H1 (cell line): ENCODE data around the gene NDST3. TPM values are rescaled to one million over a fixed set of nuclear protein-coding genes. Genes with fewer than 3 reads are reported as not detected.

Experiments
- CTCF ChIA-PET: fragments of 300-600 bp; sonication (Branson Sonifier 250); formaldehyde crosslinking; loops from one replicate; lab custom pipeline; 2021; ENCODE audit not compliant: partially characterized antibody; lab: Charles Lee
- POLR2A ChIA-PET: fragments of 300-600 bp; sonication (Branson Sonifier 250); formaldehyde crosslinking; loops from one replicate; lab custom pipeline; 2021; ENCODE audit warnings: inconsistent platforms; ENCODE audit not compliant: partially characterized antibody; lab: Charles Lee
- DNase-seq, 2 experiments: peaks; one replicate each; pipeline versions ENCODE4 v3.0.0 to v3.0.0-alpha.2; 2010 to 2022; ENCODE audit warnings: low spot score in 2 of 2, low read depth in 1 of 2, mixed read lengths in 1 of 2
- FAIRE-seq: peaks from 2 replicates; lab custom pipeline; 2011; peaks lifted over from hg19 to GRCh38; lab: Jason Lieb, UNC
- H2AFZ ChIP-seq: 2 replicates; pipeline ENCODE4 v1.8.1; 2012; ENCODE audit warnings: low read length, inconsistent platforms
- H2AK5ac ChIP-seq: 2 replicates; pipeline ENCODE4 v1.6.1; 2013; ENCODE audit warnings: low read depth, low read length
- H2BK120ac ChIP-seq: replicated peaks from 2 replicates; pipeline ENCODE3; 2013; ENCODE audit warnings: low read depth, low read length, inconsistent platforms
- H2BK12ac ChIP-seq: 2 replicates; pipeline ENCODE4 v1.6.1; 2013; ENCODE audit warnings: low read depth, low read length
- H2BK15ac ChIP-seq: 2 replicates; pipeline ENCODE4 v1.6.1; 2013; ENCODE audit warnings: low read length
- H2BK20ac ChIP-seq: 2 replicates; pipeline ENCODE4 v1.6.1; 2013; ENCODE audit warnings: low read length
- H2BK5ac ChIP-seq: 2 replicates; pipeline ENCODE4 v1.6.1; 2013; ENCODE audit warnings: low read depth, low read length
- H3K14ac ChIP-seq: 2 replicates; pipeline ENCODE4 v1.6.1; 2013; ENCODE audit warnings: inconsistent platforms; ENCODE audit not compliant: insufficient read length
- H3K18ac ChIP-seq: 2 replicates; pipeline ENCODE4 v1.6.1; 2013; ENCODE audit warnings: low read length; ENCODE audit errors: extremely low read depth
- H3K23ac ChIP-seq: 2 replicates; pipeline ENCODE4 v1.6.1; 2013; ENCODE audit warnings: inconsistent platforms; ENCODE audit not compliant: insufficient read length
- H3K23me2 ChIP-seq: 2 replicates; pipeline ENCODE4 v1.6.1; 2013; ENCODE audit warnings: low read depth, low read length
- H3K27ac ChIP-seq: 2 replicates; pipeline ENCODE4 v1.6.1; 2011; ENCODE audit warnings: low read depth, low read length, inconsistent platforms
- H3K27me3 ChIP-seq, 4 experiments: replicated peaks in 1 of 4; 1 replicate in 1 of 4; 2 replicates in 3 of 4; pipeline versions ENCODE4 v1.6.1 to v1.8.1; 2011 to 2013; ENCODE audit warnings: low read length in 3 of 4, mild to moderate bottlenecking in 3 of 4, inconsistent platforms in 2 of 4, mixed read lengths in 2 of 4, moderate library complexity in 1 of 4; ENCODE audit not compliant: control insufficient read depth in 3 of 4, insufficient read depth in 3 of 4; ENCODE audit errors: extremely low read depth in 1 of 4
- H3K36me3 ChIP-seq, 4 experiments: 2 replicates each; pipeline versions ENCODE4 v1.6.1 to v1.8.1; 2011 to 2013; ENCODE audit warnings: mild to moderate bottlenecking in 4 of 4, low read length in 3 of 4, moderate library complexity in 2 of 4, control low read depth in 1 of 4, inconsistent platforms in 1 of 4; ENCODE audit not compliant: insufficient read depth in 4 of 4, control insufficient read depth in 2 of 4
- H3K4ac ChIP-seq: replicated peaks from 2 replicates; pipeline ENCODE3; 2013; ENCODE audit warnings: low read length, low read depth, mixed read lengths, inconsistent platforms; ENCODE audit not compliant: insufficient read length
- H3K4me1 ChIP-seq, 4 experiments: replicated peaks in 1 of 4; 1 replicate in 1 of 4; 2 replicates in 3 of 4; pipeline versions ENCODE4 v1.6.1 to v1.8.1; 2011 to 2013; ENCODE audit warnings: low read length in 3 of 4, inconsistent platforms in 2 of 4, mixed read lengths in 1 of 4; ENCODE audit not compliant: insufficient read depth in 4 of 4, control insufficient read depth in 3 of 4
- H3K4me2 ChIP-seq, 2 experiments: 2 replicates each; pipeline versions ENCODE4 v1.6.1 to v1.8.1; 2011 to 2013; ENCODE audit warnings: low read depth in 2 of 2, low read length in 2 of 2, control low read depth in 1 of 2, inconsistent platforms in 1 of 2, mild to moderate bottlenecking in 1 of 2; ENCODE audit not compliant: insufficient read depth in 1 of 2
- H3K4me3 ChIP-seq, 4 experiments: fragments of 200-600, 300-600 bp in 1 of 4; sonication (generic), shearing (Covaris generic), sonication (Bioruptor Twin) in 1 of 4; 2 replicates each; pipeline versions ENCODE4 v1.5.1 to v1.8.1; 2011 to 2016; ENCODE audit warnings: low read length in 4 of 4, low read depth in 3 of 4, control low read depth in 2 of 4, inconsistent platforms in 2 of 4, mild to moderate bottlenecking in 2 of 4, mixed read lengths in 1 of 4, moderate library complexity in 1 of 4; ENCODE audit not compliant: insufficient read depth in 2 of 4; ENCODE audit errors: extremely low read depth in 1 of 4
- H3K56ac ChIP-seq: replicated peaks from 2 replicates; pipeline ENCODE3; 2013; ENCODE audit warnings: low read depth, mild to moderate bottlenecking, mixed read lengths, low read length, inconsistent platforms; ENCODE audit not compliant: insufficient read length
- H3K79me1 ChIP-seq: 2 replicates; pipeline ENCODE4 v1.6.1; 2013; ENCODE audit warnings: low read depth, low read length, control low read depth
- H3K79me2 ChIP-seq, 2 experiments: 2 replicates each; pipeline versions ENCODE4 v1.6.1 to v1.8.1; 2012 to 2013; ENCODE audit warnings: low read length in 2 of 2, mild to moderate bottlenecking in 2 of 2, inconsistent platforms in 1 of 2; ENCODE audit not compliant: insufficient read depth in 2 of 2, control insufficient read depth in 1 of 2
- H3K9ac ChIP-seq, 4 experiments: replicated peaks in 1 of 4; 1 replicate in 1 of 4; 2 replicates in 3 of 4; pipeline versions ENCODE4 v1.6.1 to v1.8.1; 2011 to 2013; ENCODE audit warnings: low read depth in 3 of 4, low read length in 3 of 4, control low read depth in 2 of 4, mild to moderate bottlenecking in 2 of 4, moderate library complexity in 2 of 4, inconsistent platforms in 1 of 4; ENCODE audit errors: extremely low read depth in 1 of 4
- H3K9me3 ChIP-seq, 2 experiments: 2 replicates each; pipeline versions ENCODE4 v1.6.1 to v1.8.1; 2012 to 2013; ENCODE audit warnings: mild to moderate bottlenecking in 2 of 2, moderate library complexity in 2 of 2, control low read depth in 1 of 2, inconsistent platforms in 1 of 2, low read depth in 1 of 2, low read length in 1 of 2, mixed read lengths in 1 of 2; ENCODE audit not compliant: insufficient read depth in 2 of 2
- H4K20me1 ChIP-seq, 2 experiments: replicated peaks in 1 of 2; 2 replicates each; pipeline versions ENCODE3 to v1.8.1; 2011 to 2013; ENCODE audit warnings: inconsistent platforms in 2 of 2, low read length in 2 of 2, mild to moderate bottlenecking in 1 of 2; ENCODE audit not compliant: insufficient read depth in 2 of 2, control insufficient read depth in 1 of 2
- H4K5ac ChIP-seq: 2 replicates; pipeline ENCODE4 v1.6.1; 2013; ENCODE audit warnings: low read length, low read depth, mixed read lengths, inconsistent platforms; ENCODE audit not compliant: insufficient read length
- H4K8ac ChIP-seq: 2 replicates; pipeline ENCODE4 v1.8.0; 2013; ENCODE audit warnings: mild to moderate bottlenecking, moderate library complexity, low read length, inconsistent platforms; ENCODE audit not compliant: insufficient read depth; ENCODE audit errors: extremely low read depth
- H4K91ac ChIP-seq: replicated peaks from 2 replicates; pipeline ENCODE3; 2013; ENCODE audit warnings: low read length, mixed read lengths, inconsistent platforms; ENCODE audit not compliant: insufficient read length
- BACH1 ChIP-seq: IDR thresholded peaks from 2 replicates; pipeline ENCODE4 v1.6.1; 2012; ENCODE audit warnings: low read length, improper control_type of control experiment
- BCL11A ChIP-seq, 2 experiments: IDR thresholded peaks; one replicate each; pipeline ENCODE4 v1.6.1; 2011; ENCODE audit warnings: low read depth in 2 of 2, low read length in 2 of 2, mild to moderate bottlenecking in 2 of 2
- CBX8 ChIP-seq: fragments of 300-800, 300-1000 bp; sonication (generic); IDR thresholded peaks from 2 replicates; pipeline ENCODE4 v1.7.1; 2016; ENCODE audit warnings: low read depth, low read length, borderline replicate concordance
- CEBPB ChIP-seq: IDR thresholded peaks from 2 replicates; pipeline ENCODE4 v1.6.1; 2012; ENCODE audit warnings: low read depth, low read length
- JUND ChIP-seq: IDR thresholded peaks from 2 replicates; pipeline ENCODE4 v1.6.1; 2011; ENCODE audit warnings: mild to moderate bottlenecking, improper control_type of control experiment, low read length
- KDM1A ChIP-seq: fragments of 200-600, 300-600 bp; sonication (generic); IDR thresholded peaks from 2 replicates; pipeline ENCODE4 v1.7.1; 2016; ENCODE audit warnings: mild to moderate bottlenecking, low read length, borderline replicate concordance
- KDM4A ChIP-seq: IDR thresholded peaks from one replicate; pipeline ENCODE4 v1.7.1; 2012; ENCODE audit warnings: low read depth, mild to moderate bottlenecking, moderate library complexity, low read length, inconsistent platforms; ENCODE audit not compliant: severe bottlenecking
- NANOG ChIP-seq: IDR thresholded peaks from 2 replicates; pipeline ENCODE4 v1.6.1; 2011; ENCODE audit warnings: low read length, low read depth, mild to moderate bottlenecking, inconsistent platforms; ENCODE audit not compliant: insufficient read depth, poor library complexity, severe bottlenecking
- NRF1 ChIP-seq: IDR thresholded peaks from 2 replicates; pipeline ENCODE4 v1.6.1; 2011; ENCODE audit warnings: mild to moderate bottlenecking, low read depth, low read length, improper control_type of control experiment
- RNF2 ChIP-seq: fragments of 200-900, 300-1000 bp; sonication (generic); IDR thresholded peaks from 2 replicates; pipeline ENCODE4 v1.7.1; 2016; ENCODE audit warnings: borderline replicate concordance, low read depth, mild to moderate bottlenecking, antibody characterized with exemption, low read length; ENCODE audit not compliant: poor library complexity, severe bottlenecking; ENCODE audit errors: missing control alignments
- SUZ12 ChIP-seq: fragments of 200-600 bp; sonication (generic); IDR thresholded peaks from 2 replicates; pipeline ENCODE4 v1.6.1; 2012; ENCODE audit warnings: mild to moderate bottlenecking, inconsistent platforms, low read length, moderate library complexity, mixed read lengths
- TAF1 ChIP-seq: IDR thresholded peaks from 2 replicates; pipeline ENCODE4 v1.6.1; 2011; ENCODE audit warnings: mild to moderate bottlenecking, low read depth, low read length
- TEAD4 ChIP-seq: IDR thresholded peaks from 2 replicates; pipeline ENCODE4 v1.6.1; 2012; ENCODE audit warnings: low read depth, low read length, inconsistent platforms, mixed read lengths
- WGBS, 2 experiments: shearing (Covaris generic) in 1 of 2; methylation state at CpG; one replicate each; pipeline versions ENCODE4 v1.1.6 to v1.1.7; 2013 to 2015; ENCODE audit warnings: low lambda C conversion rate in 2 of 2, mixed read lengths in 2 of 2, inconsistent platforms in 1 of 2, low coverage in 1 of 2, missing lambda C conversion rate in 1 of 2; ENCODE audit not compliant: insufficient replicate concordance in 2 of 2, insufficient coverage in 1 of 2, insufficient read length in 1 of 2; ENCODE audit errors: extremely low coverage in 1 of 2, missing lambda C conversion rate in 1 of 2; 5-methylcytosine and 5-hydroxymethylcytosine counted together
- polyA plus RNA-seq, 7 experiments: library from polyadenylated mRNA; depleted of rRNA in 3 of 7; stranded (reverse) in 5 of 7; unstranded in 2 of 7; fragments of >200 nt in 5 of 7; fragments of 200-250 nt in 2 of 7; gene quantifications; 1 replicate in 5 of 7; 2 replicates in 1 of 7; 4 replicates in 1 of 7; pipeline versions ENCODE4 v1.2.1 to v1.2.3, GENCODE V29; 2011 to 2013; ENCODE audit warnings: missing spikeins in 2 of 7, mixed read lengths in 2 of 7
- total RNA-seq: library from RNA; stranded (reverse); fragmentation: NEBNext Ultra II Directional; extraction: Animal tissue kit (Norgen Biotek cat#: 25700); gene quantifications from 2 replicates; pipeline ENCODE4 v1.2.1, GENCODE V29; 2021
- TF ChIP-seq, protein P1 (sequence below): IDR thresholded peaks from 2 replicates; pipeline ENCODE4 v1.6.1; 2011; ENCODE audit warnings: low read depth, mild to moderate bottlenecking, low read length; ENCODE audit not compliant: insufficient read depth

Gene NDST3
- total and polyA plus RNA-seq, 2 of the 8 experiments (the other 6 are each of a cell fraction or from before 2014, with no cell fraction given) = 0.35 to 0.60 TPM

DNA sequence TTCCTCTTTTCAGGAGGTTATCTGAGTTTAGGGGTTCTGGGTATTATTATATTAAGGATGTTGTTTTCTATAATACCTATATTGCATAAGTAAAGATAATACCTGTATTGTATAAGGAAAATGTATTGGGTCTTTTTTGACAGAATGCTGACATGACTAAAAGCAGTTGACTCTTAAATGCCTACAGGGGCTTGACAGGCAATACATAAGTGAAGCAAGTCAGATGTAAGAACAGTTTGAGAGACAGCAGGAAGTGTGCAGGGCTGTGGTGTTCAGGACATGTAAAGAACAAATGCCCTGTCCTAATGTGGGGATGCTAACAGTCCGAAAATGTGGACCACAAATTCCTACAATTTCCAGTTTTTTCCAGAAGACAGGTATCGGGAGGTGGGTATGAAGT is 30.2 kb upstream of the NDST3 start:
- no peak overlapping the region for H2AFZ ChIP-seq
- peaks cover 0 to 1% (median 0%) of the 10 kb centered on the region in 4 experiments; a peak in 1 of 7 replicates for H3K27me3 ChIP-seq
- H3K56ac ChIP-seq = no peak overlapping the region
- no peak overlapping the region for H2BK5ac ChIP-seq
- H2BK12ac ChIP-seq = no peak overlapping the region
- H2BK15ac ChIP-seq = no peak overlapping the region
- H3K36me3 ChIP-seq = no peaks in the 10 kb centered on the region
- no peak overlapping the region for H3K27ac ChIP-seq
- no peak overlapping the region for H3K4me2 ChIP-seq
- no peak overlapping the region for H2BK20ac ChIP-seq
- no peak overlapping the region for H4K5ac ChIP-seq
- CTCF ChIA-PET = no interaction called here
- H3K14ac ChIP-seq = no peak overlapping the region
- H4K20me1 ChIP-seq = no peaks in the 10 kb centered on the region
- DNase-seq = no peak
- no peak overlapping the region for H4K91ac ChIP-seq
- no peaks in the 10 kb centered on the region for H3K23me2 ChIP-seq
- H3K9me3 ChIP-seq = no peaks in the 10 kb centered on the region
- H3K18ac ChIP-seq = no peak overlapping the region
- no peak overlapping the region for H4K8ac ChIP-seq
- WGBS, 2 experiments = 93% methylated on average over 2 of the region's 2 CpGs; no CpG with 5 or more reads in 1 of the 2 experiments
- POLR2A ChIA-PET = no interaction called here
- no peak overlapping the region for H3K23ac ChIP-seq
- no peaks in the 10 kb centered on the region for H3K79me1 ChIP-seq
- no peaks in the 10 kb centered on the region for H3K79me2 ChIP-seq
- no peak overlapping the region for H3K4ac ChIP-seq
- no peak overlapping the region for H3K9ac ChIP-seq
- no peak overlapping the region for H3K4me3 ChIP-seq
- FAIRE-seq = no peak
- H3K4me1 ChIP-seq = no peaks in the 10 kb centered on the region
- H2BK120ac ChIP-seq = no peak overlapping the region
- H2AK5ac ChIP-seq = no peak overlapping the region
- no peak for TF ChIP-seq CBX8
- no peak for TF ChIP-seq RNF2
- no peak for TF ChIP-seq JUND
- no peak for TF ChIP-seq BACH1
- TF ChIP-seq CEBPB = no peak
- TF ChIP-seq NANOG = no peak
- TF ChIP-seq TEAD4 = no peak
- TF ChIP-seq NRF1 = no peak
- no peak for TF ChIP-seq BCL11A (IDR thresholded peaks at IDR 0.05; ENCODE audit: low read depth in 2 of 2, low read length in 2 of 2)
- TF ChIP-seq SUZ12 = no peak
- TF ChIP-seq KDM1A = no peak
- TF ChIP-seq TAF1 = no peak
- TF ChIP-seq KDM4A = no peak
- TF ChIP-seq, protein P1, sequence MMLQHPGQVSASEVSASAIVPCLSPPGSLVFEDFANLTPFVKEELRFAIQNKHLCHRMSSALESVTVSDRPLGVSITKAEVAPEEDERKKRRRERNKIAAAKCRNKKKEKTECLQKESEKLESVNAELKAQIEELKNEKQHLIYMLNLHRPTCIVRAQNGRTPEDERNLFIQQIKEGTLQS = no peak
